Activated B cell treated with CpG ODN at 0.5 μM for 24 hours (primary cell): ENCODE data around the gene IL10RA. TPM values are rescaled to one million over a fixed set of nuclear protein-coding genes. Genes with fewer than 3 reads are reported as not detected.

Experiments used
- ATAC-seq: fragments of 200-7000 bp; cut with Tn5 transposase; one replicate; pipeline ENCODE4 v1.10.0; 2021; ENCODE audit warnings: low read depth, mild to moderate bottlenecking, moderate library complexity
- CTCF ChIA-PET: fragments of 350-600 bp; sonication (Branson Sonifier 250); formaldehyde crosslinking; loops from one replicate; lab custom pipeline; 2021; ENCODE audit warnings: antibody characterized with exemption; lab: Charles Lee
- POLR2A ChIA-PET: fragments of 350-600 bp; sonication (Branson Sonifier 250); formaldehyde crosslinking; loops from one replicate; lab custom pipeline; 2021; ENCODE audit warnings: antibody characterized with exemption; lab: Charles Lee
- DNase-seq: peaks from one replicate; pipeline ENCODE4 v3.0.0; 2022
- H3K27ac Mint-ChIP-seq: one replicate; pipeline ENCODE4 v1.8.0; 2020; ENCODE audit warnings: mixed read lengths
- H3K27me3 Mint-ChIP-seq: one replicate; pipeline ENCODE4 v1.8.0; 2021; ENCODE audit warnings: mixed read lengths
- H3K36me3 Mint-ChIP-seq: one replicate; pipeline ENCODE4 v1.8.0; 2021; ENCODE audit warnings: low read depth, mixed read lengths
- H3K4me1 Mint-ChIP-seq: one replicate; pipeline ENCODE4 v1.8.0; 2021; ENCODE audit warnings: mixed read lengths
- H3K4me3 Mint-ChIP-seq: one replicate; pipeline ENCODE4 v1.8.0; 2020; ENCODE audit warnings: mild to moderate bottlenecking, mixed read lengths
- H3K9me3 Mint-ChIP-seq: one replicate; pipeline ENCODE4 v1.8.0; 2020; ENCODE audit warnings: mixed read lengths
- CTCF ChIP-seq: fragments of 200-600 bp; IDR thresholded peaks from one replicate; pipeline ENCODE4 v1.8.0; 2022; ENCODE audit warnings: antibody characterized with exemption, mild to moderate bottlenecking
- intact Hi-C: fragments of 100-400 bp; cut with micrococcal nuclease; formaldehyde crosslinking; loops from one replicate; pipeline ENCODE4 v1.15.1; 2024
- total RNA-seq: library from RNA; stranded (reverse); gene quantifications from 2 replicates; pipeline ENCODE4 v1.2.3, GENCODE V29; 2022

Gene IL10RA
- total RNA-seq, 1 donor from 2014 or later: 350 TPM

- peaks cover 98% of the 10 kb centered on the region for H3K36me3 Mint-ChIP-seq
- H3K27ac Mint-ChIP-seq: no peak overlapping the region
- DNase-seq: no peak
- H3K9me3 Mint-ChIP-seq: no peaks in the 10 kb centered on the region
- ATAC-seq: no peak
- ChIA-PET POLR2A (interaction anchor here (0.6 to 41.6 kb wide), 6 partner anchors 4 to 806 kb away, joined by 3 to 1422 read pairs (median 533); partner anchors contain the start of gene IL10RA), CTCF (interaction anchor here (1.6 kb wide), 1 partner anchor 48 kb away, joined by 3 read pairs; no protein-coding TSS in a partner anchor)
- H3K4me3 Mint-ChIP-seq: no peak overlapping the region
- H3K4me1 Mint-ChIP-seq: peaks cover 74% of the 10 kb centered on the region
- H3K27me3 Mint-ChIP-seq: no peaks in the 10 kb centered on the region
- TF ChIP-seq CTCF: no peak
- intact Hi-C loops: no loop called here
Measured at GRCh38 chr11:117993988-117994745, 8.0 kb downstream of the IL10RA start.

- H3K4me1 Mint-ChIP-seq: peaks cover 72% of the 10 kb centered on the region
- ATAC-seq (no peak), DNase-seq (no peak)
- no peaks in the 10 kb centered on the region for H3K27me3 Mint-ChIP-seq
- intact Hi-C loops: no loop called here
- no peak overlapping the region for H3K4me3 Mint-ChIP-seq
- ChIA-PET CTCF (interaction anchor here (1.0 kb wide), 1 partner anchor 58 kb away, joined by 3 read pairs; no protein-coding TSS in a partner anchor), POLR2A (interaction anchor here (0.6 to 41.6 kb wide), 9 partner anchors 5 to 567 kb away, joined by 3 to 1422 read pairs (median 100); partner anchors contain the start of gene IL10RA)
- TF ChIP-seq CTCF: no peak
- no peaks in the 10 kb centered on the region for H3K9me3 Mint-ChIP-seq
- peaks cover 98% of the 10 kb centered on the region for H3K36me3 Mint-ChIP-seq
- H3K27ac Mint-ChIP-seq: peak overlapping the region; percentile 42
Measured at GRCh38 chr11:117995472-117995871, 9.3 kb downstream of the IL10RA start.

- H3K36me3 Mint-ChIP-seq: peaks cover 97% of the 10 kb centered on the region
- ATAC-seq: no peak
Measured at GRCh38 chr11:117996058-117996457, 9.9 kb downstream of the IL10RA start.

GRCh38 chr11:117997406-117997805, 11.2 kb downstream of the IL10RA start:
- Mint-ChIP-seq H3K27me3 (no peaks in the 10 kb centered on the region), H3K9me3 (no peaks in the 10 kb centered on the region), H3K36me3 (peaks cover 96% of the 10 kb centered on the region), H3K4me1 (peaks cover 72% of the 10 kb centered on the region), H3K4me3 (peak overlapping the region; percentile 11), H3K27ac (peak overlapping the region; percentile 88)
- ChIA-PET POLR2A (interaction anchor here (1.2 to 41.6 kb wide), 11 partner anchors 7 to 439 kb away, joined by 3 to 1422 read pairs (median 67); partner anchors contain the start of genes IL10RA and KMT2A), CTCF (interaction anchor here (1.0 to 6.2 kb wide), 6 partner anchors 11 to 190 kb away, joined by 3 to 40 read pairs (median 8); partner anchors contain the start of gene IL10RA)
- intact Hi-C loops: no loop called here
- no peak for TF ChIP-seq CTCF
- DNase-seq (no peak), ATAC-seq (no peak)

More at GRCh38 chr11:117996058-117996457, 9.9 kb downstream of the IL10RA start:
- CTCF ChIA-PET: interaction anchor here (0.7 to 6.2 kb wide), 4 partner anchors 9 to 58 kb away, joined by 3 to 40 read pairs (median 8); partner anchors contain the start of gene IL10RA
- H3K9me3 Mint-ChIP-seq: no peaks in the 10 kb centered on the region
- H3K4me3 Mint-ChIP-seq: no peak overlapping the region
- peak overlapping the region; percentile 42 for H3K27ac Mint-ChIP-seq
- TF ChIP-seq CTCF: no peak
- H3K4me1 Mint-ChIP-seq: peaks cover 71% of the 10 kb centered on the region
- DNase-seq: no peak
- POLR2A ChIA-PET: interaction anchor here (0.6 to 41.6 kb wide), 9 partner anchors 6 to 567 kb away, joined by 3 to 1422 read pairs (median 100); partner anchors contain the start of gene IL10RA
- no peaks in the 10 kb centered on the region for H3K27me3 Mint-ChIP-seq
- intact Hi-C loops: no loop called here
